Measurements from ENCODE around the gene EAF2. TPM values are rescaled to one million over a fixed set of nuclear protein-coding genes. Genes with fewer than 3 reads are reported as not detected.

The EAF2 gene
- total and polyA plus RNA-seq, 2 donors (not counting 1 experiment from before 2014, with no cell fraction given) = 31.1 to 161 TPM

DNA sequence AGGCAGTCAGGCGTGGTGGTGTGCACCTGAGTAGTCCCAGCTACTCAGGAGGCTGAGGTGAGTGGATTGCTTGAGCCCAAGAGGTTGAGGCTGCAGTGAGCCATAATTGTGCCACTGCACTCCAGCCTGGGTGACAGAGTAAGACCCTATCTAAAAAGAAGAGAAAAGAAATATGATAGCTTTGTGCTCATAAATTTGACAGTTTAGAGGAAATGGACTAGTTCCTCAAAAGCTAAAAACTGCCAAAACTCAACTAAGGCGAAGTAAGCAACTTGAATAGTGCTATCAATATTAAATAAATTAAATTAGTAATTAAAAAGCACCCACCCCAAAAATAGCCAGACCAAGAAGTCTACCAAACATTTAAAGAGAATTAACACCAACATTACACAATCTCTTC is 34.7 kb downstream of the EAF2 start:
- peaks cover 18% of the 10 kb centered on the region for H4K20me1 ChIP-seq (ENCODE audit: control insufficient read depth, insufficient read depth, low read length, poor library complexity, severe bottlenecking)
- no peaks in the 10 kb centered on the region for H3K27me3 Mint-ChIP-seq
- no peak overlapping the region for H2AFZ ChIP-seq (ENCODE audit: insufficient read depth, low read depth, low read length, poor library complexity, severe bottlenecking)
- peak overlapping the region; percentile 70 for H3K27ac Mint-ChIP-seq
- H3K4me3 Mint-ChIP-seq = no peak overlapping the region
- H3K4me2 ChIP-seq (replicated peaks; ENCODE audit: low read depth, low read length, poor library complexity, severe bottlenecking) = no peak overlapping the region
- H3K4me1 Mint-ChIP-seq = peaks cover 38% of the 10 kb centered on the region
- ChIA-PET POLR2A (no interaction called here), CTCF (no interaction called here)
- peaks cover 34% of the 10 kb centered on the region for H3K79me2 ChIP-seq (ENCODE audit: control insufficient read depth, insufficient read depth, low read length)
- no peak overlapping the region for H3K4me3 ChIP-seq (ENCODE audit: control extremely low read depth in 1 of 5, extremely low read depth in 1 of 5, insufficient read depth in 1 of 5, low read depth in 2 of 5, low read length in 4 of 5)
- H3K27me3 ChIP-seq (replicated peaks in 1 of 4; ENCODE audit: control extremely low read depth in 1 of 4, control insufficient read depth in 3 of 4, insufficient read depth in 4 of 4, low read length in 3 of 4) = no peaks in the 10 kb centered on the region
- TF ChIP-seq CTCF (IDR thresholded peaks at IDR 0.05) (no peak), EZH2 (IDR thresholded peaks at IDR 0.05; ENCODE audit: borderline replicate concordance, insufficient read depth, low read depth, low read length, poor library complexity, severe bottlenecking) (no peak)
- peaks cover 6 to 28% of the 10 kb centered on the region in 2 donors for H3K4me1 ChIP-seq (ENCODE audit: control insufficient read depth in 2 of 2, insufficient read depth in 2 of 2, low read length in 2 of 2)
- H3K9ac ChIP-seq (ENCODE audit: low read length) = no peak overlapping the region
- H3K9me3 ChIP-seq (ENCODE audit: control extremely low read depth in 1 of 3, control insufficient read depth in 2 of 3, insufficient read depth in 1 of 3, low read length in 2 of 3) = peaks cover 0 to 1% (median 0%) of the 10 kb centered on the region in 3 donors
- peak; percentile 6 for DNase-seq
- peak; percentile 14 for ATAC-seq (ENCODE audit: low read depth)
- peak overlapping the region in 1 of 2 donors; percentile 42 for H3K27ac ChIP-seq (ENCODE audit: low read length in 2 of 2)
- peaks cover 3 to 41% of the 10 kb centered on the region in 2 experiments for H3K36me3 ChIP-seq (replicated peaks in 1 of 2; ENCODE audit: control extremely low read depth in 1 of 2, control insufficient read depth in 1 of 2, extremely low read depth in 1 of 2, insufficient read depth in 2 of 2, low read length in 1 of 2)
- 45% methylated on average over 1 of the region's 2 CpGs for WGBS (ENCODE audit: insufficient coverage)
- no peaks in the 10 kb centered on the region for H3K9me3 Mint-ChIP-seq (ENCODE audit: insufficient read depth)
- intact Hi-C loops (cut with micrococcal nuclease) = loop anchor here (5.0 kb wide), 1 partner anchor 133 kb away; no protein-coding TSS in a partner anchor

- TF ChIP-seq EZH2 (IDR thresholded peaks at IDR 0.05; ENCODE audit: borderline replicate concordance, insufficient read depth, low read depth, low read length, poor library complexity, severe bottlenecking) (no peak), CTCF (IDR thresholded peaks at IDR 0.05) (no peak)
- H3K27me3 Mint-ChIP-seq = no peaks in the 10 kb centered on the region
- Histone ChIP-seq H3K9me3 (ENCODE audit: control extremely low read depth in 1 of 3, control insufficient read depth in 2 of 3, insufficient read depth in 1 of 3, low read length in 2 of 3) (peaks cover 0 to 1% (median 0%) of the 10 kb centered on the region in 3 donors), H2AFZ (ENCODE audit: insufficient read depth, low read depth, low read length, poor library complexity, severe bottlenecking) (no peak overlapping the region), H3K4me2 (replicated peaks; ENCODE audit: low read depth, low read length, poor library complexity, severe bottlenecking) (no peak overlapping the region), H3K27ac (ENCODE audit: low read length in 2 of 2) (peak overlapping the region in 1 of 2 donors; percentile 42), H3K36me3 (replicated peaks in 1 of 2; ENCODE audit: control extremely low read depth in 1 of 2, control insufficient read depth in 1 of 2, extremely low read depth in 1 of 2, insufficient read depth in 2 of 2, low read length in 1 of 2) (peaks cover 5 to 42% of the 10 kb centered on the region in 2 experiments), H3K79me2 (ENCODE audit: control insufficient read depth, insufficient read depth, low read length) (peaks cover 32% of the 10 kb centered on the region), H4K20me1 (ENCODE audit: control insufficient read depth, insufficient read depth, low read length, poor library complexity, severe bottlenecking) (peaks cover 8% of the 10 kb centered on the region), H3K4me3 (ENCODE audit: control extremely low read depth in 1 of 5, extremely low read depth in 1 of 5, insufficient read depth in 1 of 5, low read depth in 2 of 5, low read length in 4 of 5) (no peak overlapping the region), H3K4me1 (ENCODE audit: control insufficient read depth in 2 of 2, insufficient read depth in 2 of 2, low read length in 2 of 2) (peaks cover 6 to 28% of the 10 kb centered on the region in 2 donors), H3K9ac (ENCODE audit: low read length) (no peak overlapping the region), H3K27me3 (replicated peaks in 1 of 4; ENCODE audit: control extremely low read depth in 1 of 4, control insufficient read depth in 3 of 4, insufficient read depth in 4 of 4, low read length in 3 of 4) (no peaks in the 10 kb centered on the region)
- H3K4me1 Mint-ChIP-seq = peaks cover 39% of the 10 kb centered on the region
- H3K4me3 Mint-ChIP-seq = no peak overlapping the region
- POLR2A ChIA-PET = no interaction called here
- no peaks in the 10 kb centered on the region for H3K9me3 Mint-ChIP-seq (ENCODE audit: insufficient read depth)
- peak overlapping the region; percentile 16 for H3K27ac Mint-ChIP-seq
- CTCF ChIA-PET = no interaction called here
- ATAC-seq (ENCODE audit: low read depth) (no peak), DNase-seq (no peak)
- intact Hi-C loops (cut with micrococcal nuclease) = loop anchor here (5.0 kb wide), 1 partner anchor 132 kb away; no protein-coding TSS in a partner anchor
These were observed 35.7 kb downstream of the EAF2 start for GRCh38 chr3:121870717-121871116.

All from B cell (primary cell).